Panc1 (cell line): Measurements from ENCODE around the gene STARD5. TPM values are rescaled to one million over a fixed set of nuclear protein-coding genes. Genes with fewer than 3 reads are reported as not detected.

Experiments used
- ATAC-seq: fragments of 200-7000 bp; cut with Tn5 transposase; 2 replicates; pipeline ENCODE4 v1.9.1; 2020; ENCODE audit warnings: mild to moderate bottlenecking, moderate library complexity
- BruUV-seq: library from RNA; stranded (reverse); fragments of 400-500 nt; replicated peaks from 2 replicates; lab custom pipeline; 2021; lab: Mats Ljungman, UMichigan
- CTCF ChIA-PET: fragments of 300-600 bp; sonication (Branson Sonifier 250); formaldehyde crosslinking; loops from one replicate; lab custom pipeline; 2022; ENCODE audit warnings: antibody characterized with exemption; lab: Charles Lee
- POLR2A ChIA-PET: fragments of 300-600 bp; sonication (Branson Sonifier 250); formaldehyde crosslinking; loops from one replicate; lab custom pipeline; 2022; ENCODE audit warnings: antibody characterized with exemption; lab: Charles Lee
- DNase-seq: peaks from one replicate; pipeline ENCODE4 v3.0.0-alpha.2; 2010; ENCODE audit warnings: low read depth, low spot score
- H3K27ac ChIP-seq: 2 replicates; pipeline ENCODE4 v1.5.1; 2011; ENCODE audit warnings: mild to moderate bottlenecking, low read length, inconsistent platforms
- H3K27me3 ChIP-seq: fragments of 200-500 bp; sonication (Bioruptor generic); 2 replicates; pipeline ENCODE4 v1.6.0; 2014; ENCODE audit warnings: low read length, inconsistent platforms; ENCODE audit not compliant: control insufficient read depth, insufficient read depth
- H3K36me3 ChIP-seq: fragments of 200-500 bp; sonication (Bioruptor generic); 2 replicates; pipeline ENCODE4 v1.5.1; 2014; ENCODE audit warnings: inconsistent platforms, mild to moderate bottlenecking, low read length, moderate library complexity; ENCODE audit not compliant: control insufficient read depth, insufficient read depth
- H3K4me1 ChIP-seq: 2 replicates; pipeline ENCODE4 v1.5.1; 2011; ENCODE audit warnings: inconsistent platforms, mild to moderate bottlenecking, low read length, moderate library complexity; ENCODE audit not compliant: control insufficient read depth, insufficient read depth
- H3K4me3 ChIP-seq, 2 experiments: 2 replicates each; pipeline ENCODE4 v1.5.1; 2011 to 2012; ENCODE audit warnings: low read depth in 2 of 2, low read length in 2 of 2, mild to moderate bottlenecking in 2 of 2, inconsistent platforms in 1 of 2, moderate library complexity in 1 of 2
- H3K9me3 ChIP-seq: fragments of 200-500 bp; sonication (Bioruptor generic); 2 replicates; pipeline ENCODE4 v1.5.1; 2014; ENCODE audit warnings: low read depth, mild to moderate bottlenecking, inconsistent platforms, low read length, moderate library complexity; ENCODE audit not compliant: control insufficient read depth, insufficient read depth
- POLR2AphosphoS5 ChIP-seq: IDR thresholded peaks from 2 replicates; pipeline ENCODE4 v1.6.1; 2012; ENCODE audit warnings: mild to moderate bottlenecking, low read depth, low read length, moderate library complexity
- SIN3A ChIP-seq: IDR thresholded peaks from 2 replicates; pipeline ENCODE4 v1.6.1; 2012; ENCODE audit warnings: low read depth, mild to moderate bottlenecking, low read length, moderate library complexity, borderline replicate concordance; ENCODE audit not compliant: insufficient read depth
- TCF7L2 ChIP-seq: IDR thresholded peaks from 2 replicates; pipeline ENCODE4 v1.6.1; 2011; ENCODE audit warnings: mild to moderate bottlenecking, low read depth, low read length, inconsistent platforms
- in situ Hi-C: cut with HindIII; loops from 2 replicates; pipeline ENCODE4 v1.10.0; 2016; ENCODE audit warnings: low sequenced_read_pairs, low pct_unique_long_range_greater_than_20kb
- intact Hi-C: fragments of 100-400 bp; cut with micrococcal nuclease; formaldehyde crosslinking; loops from one replicate; pipeline ENCODE4 v1.10.0; 2022; ENCODE audit not compliant: unreplicated experiment
- total RNA-seq: library from RNA; stranded (reverse); gene quantifications from one replicate; pipeline ENCODE4 v1.2.1, GENCODE V29; 2021; ENCODE audit not compliant: unreplicated experiment
- TF ChIP-seq, protein P1 (sequence below): fragments of 450-650 bp; IDR thresholded peaks from 2 replicates; pipeline ENCODE4 v1.5.1; 2017; ENCODE audit warnings: mild to moderate bottlenecking
- TF ChIP-seq, protein P2 (sequence below), 2 experiments: IDR thresholded peaks; 2 replicates each; pipeline ENCODE4 v1.6.1; 2011 to 2012; ENCODE audit warnings: low read depth in 2 of 2, control low read depth in 1 of 2, low read length in 1 of 2, mild to moderate bottlenecking in 1 of 2, moderate library complexity in 1 of 2; ENCODE audit not compliant: insufficient read depth in 1 of 2

The STARD5 gene
- total RNA-seq, 1 experiment from 2014 or later, result 2.9 TPM

DNA sequence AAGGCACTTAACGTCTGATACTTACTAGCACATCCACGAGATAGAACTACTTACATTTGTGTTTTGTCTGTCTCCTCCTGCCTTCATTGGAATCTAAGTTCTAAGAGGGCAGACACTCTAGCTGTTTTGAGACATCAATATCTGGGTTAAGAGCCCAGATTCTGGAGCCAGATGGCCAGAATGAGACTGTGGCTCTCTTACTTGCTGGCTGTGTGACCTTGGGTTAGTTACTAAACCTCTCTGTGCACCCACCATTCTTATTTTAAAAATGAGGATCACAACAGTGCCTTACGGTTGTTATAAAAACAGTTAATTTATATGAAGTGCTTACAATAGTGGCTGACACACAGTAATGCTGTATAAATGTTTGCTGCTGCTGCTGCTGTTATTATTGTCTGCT is 7.7 kb downstream of the STARD5 start:
- no peak for ATAC-seq
- no peaks in the 10 kb centered on the region for H3K36me3 ChIP-seq
- no peak overlapping the region for H3K27ac ChIP-seq
- in situ Hi-C loops (no loop called here), intact Hi-C loops (no loop called here)
- BruUV-seq, result no TSS peak
- DNase-seq, result no peak
- ChIA-PET POLR2A (no interaction called here), CTCF (no interaction called here)
- peaks cover 7% of the 10 kb centered on the region for H3K4me1 ChIP-seq
- TF ChIP-seq SIN3A (no peak), POLR2AphosphoS5 (no peak), TCF7L2 (no peak)
- TF ChIP-seq, protein P1, sequence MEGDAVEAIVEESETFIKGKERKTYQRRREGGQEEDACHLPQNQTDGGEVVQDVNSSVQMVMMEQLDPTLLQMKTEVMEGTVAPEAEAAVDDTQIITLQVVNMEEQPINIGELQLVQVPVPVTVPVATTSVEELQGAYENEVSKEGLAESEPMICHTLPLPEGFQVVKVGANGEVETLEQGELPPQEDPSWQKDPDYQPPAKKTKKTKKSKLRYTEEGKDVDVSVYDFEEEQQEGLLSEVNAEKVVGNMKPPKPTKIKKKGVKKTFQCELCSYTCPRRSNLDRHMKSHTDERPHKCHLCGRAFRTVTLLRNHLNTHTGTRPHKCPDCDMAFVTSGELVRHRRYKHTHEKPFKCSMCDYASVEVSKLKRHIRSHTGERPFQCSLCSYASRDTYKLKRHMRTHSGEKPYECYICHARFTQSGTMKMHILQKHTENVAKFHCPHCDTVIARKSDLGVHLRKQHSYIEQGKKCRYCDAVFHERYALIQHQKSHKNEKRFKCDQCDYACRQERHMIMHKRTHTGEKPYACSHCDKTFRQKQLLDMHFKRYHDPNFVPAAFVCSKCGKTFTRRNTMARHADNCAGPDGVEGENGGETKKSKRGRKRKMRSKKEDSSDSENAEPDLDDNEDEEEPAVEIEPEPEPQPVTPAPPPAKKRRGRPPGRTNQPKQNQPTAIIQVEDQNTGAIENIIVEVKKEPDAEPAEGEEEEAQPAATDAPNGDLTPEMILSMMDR, result no peak
- TF ChIP-seq, protein P2, sequence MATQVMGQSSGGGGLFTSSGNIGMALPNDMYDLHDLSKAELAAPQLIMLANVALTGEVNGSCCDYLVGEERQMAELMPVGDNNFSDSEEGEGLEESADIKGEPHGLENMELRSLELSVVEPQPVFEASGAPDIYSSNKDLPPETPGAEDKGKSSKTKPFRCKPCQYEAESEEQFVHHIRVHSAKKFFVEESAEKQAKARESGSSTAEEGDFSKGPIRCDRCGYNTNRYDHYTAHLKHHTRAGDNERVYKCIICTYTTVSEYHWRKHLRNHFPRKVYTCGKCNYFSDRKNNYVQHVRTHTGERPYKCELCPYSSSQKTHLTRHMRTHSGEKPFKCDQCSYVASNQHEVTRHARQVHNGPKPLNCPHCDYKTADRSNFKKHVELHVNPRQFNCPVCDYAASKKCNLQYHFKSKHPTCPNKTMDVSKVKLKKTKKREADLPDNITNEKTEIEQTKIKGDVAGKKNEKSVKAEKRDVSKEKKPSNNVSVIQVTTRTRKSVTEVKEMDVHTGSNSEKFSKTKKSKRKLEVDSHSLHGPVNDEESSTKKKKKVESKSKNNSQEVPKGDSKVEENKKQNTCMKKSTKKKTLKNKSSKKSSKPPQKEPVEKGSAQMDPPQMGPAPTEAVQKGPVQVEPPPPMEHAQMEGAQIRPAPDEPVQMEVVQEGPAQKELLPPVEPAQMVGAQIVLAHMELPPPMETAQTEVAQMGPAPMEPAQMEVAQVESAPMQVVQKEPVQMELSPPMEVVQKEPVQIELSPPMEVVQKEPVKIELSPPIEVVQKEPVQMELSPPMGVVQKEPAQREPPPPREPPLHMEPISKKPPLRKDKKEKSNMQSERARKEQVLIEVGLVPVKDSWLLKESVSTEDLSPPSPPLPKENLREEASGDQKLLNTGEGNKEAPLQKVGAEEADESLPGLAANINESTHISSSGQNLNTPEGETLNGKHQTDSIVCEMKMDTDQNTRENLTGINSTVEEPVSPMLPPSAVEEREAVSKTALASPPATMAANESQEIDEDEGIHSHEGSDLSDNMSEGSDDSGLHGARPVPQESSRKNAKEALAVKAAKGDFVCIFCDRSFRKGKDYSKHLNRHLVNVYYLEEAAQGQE (IDR thresholded peaks at IDR 0.05; ENCODE audit: insufficient read depth in 1 of 2, low read depth in 2 of 2, low read length in 1 of 2), result no peak
- H3K27me3 ChIP-seq, result no peaks in the 10 kb centered on the region
- H3K9me3 ChIP-seq, result no peaks in the 10 kb centered on the region
- no peak overlapping the region for H3K4me3 ChIP-seq

DNA sequence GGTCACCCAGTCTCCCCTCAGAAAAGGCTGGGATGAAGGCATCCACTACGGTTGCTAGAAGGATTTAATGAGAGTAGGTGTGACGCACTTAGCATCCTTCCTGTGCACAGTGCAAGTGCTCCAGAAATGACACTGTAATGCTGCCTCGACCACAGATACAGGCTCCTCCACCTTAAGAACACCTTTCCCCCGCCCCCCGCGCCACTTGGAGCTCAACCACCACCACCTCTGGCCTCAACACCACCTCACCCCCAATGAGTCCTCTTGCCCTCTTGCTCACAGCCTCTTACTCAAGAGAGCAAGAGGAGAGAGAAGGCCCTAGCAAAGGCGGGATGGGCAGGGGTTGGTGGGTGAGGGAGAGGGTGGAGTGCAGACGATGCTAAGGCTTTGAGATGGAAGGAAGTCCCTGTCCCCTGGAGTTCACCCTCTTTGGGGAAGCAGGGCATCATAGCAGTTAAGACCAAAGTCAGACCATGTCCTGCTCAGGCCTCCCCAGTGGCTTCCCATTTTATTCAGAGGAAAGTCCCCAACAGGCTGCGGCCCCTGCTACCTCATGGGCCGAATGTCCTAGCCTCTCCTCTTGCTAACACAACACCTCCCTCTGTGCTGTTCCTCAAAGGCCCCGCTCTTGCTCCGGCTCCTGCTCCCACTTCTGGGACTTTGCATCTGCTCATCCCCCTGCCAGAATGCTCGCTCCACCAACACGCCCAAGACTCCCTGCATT is 8.3 kb downstream of the STARD5 start:
- BruUV-seq, result no TSS peak
- in situ Hi-C loops (no loop called here), intact Hi-C loops (no loop called here)
- DNase-seq (no peak), ATAC-seq (no peak)
- ChIA-PET CTCF (no interaction called here), POLR2A (no interaction called here)
- H3K36me3 ChIP-seq, result no peaks in the 10 kb centered on the region
- H3K4me1 ChIP-seq, result peaks cover 7% of the 10 kb centered on the region
- no peak overlapping the region for H3K4me3 ChIP-seq
- no peaks in the 10 kb centered on the region for H3K27me3 ChIP-seq
- H3K9me3 ChIP-seq, result no peaks in the 10 kb centered on the region
- TF ChIP-seq SIN3A, result no peak
- TF ChIP-seq, protein P2 (IDR thresholded peaks at IDR 0.05; ENCODE audit: insufficient read depth in 1 of 2, low read depth in 2 of 2, low read length in 1 of 2), result no peak
- no peak overlapping the region for H3K27ac ChIP-seq
